B cell (primary cell): ENCODE data around the gene SLC35E3. TPM values are rescaled to one million over a fixed set of nuclear protein-coding genes. Genes with fewer than 3 reads are reported as not detected.

ENCODE experiments used
- ATAC-seq: fragments of 200-7000 bp; cut with Tn5 transposase; one replicate; pipeline ENCODE4 v1.10.0; 2021; ENCODE audit warnings: low read depth, mild to moderate bottlenecking, moderate number of reproducible peaks, moderate library complexity
- CTCF ChIA-PET: fragments of 350-600 bp; sonication (Branson Sonifier 250); formaldehyde crosslinking; loops from one replicate; lab custom pipeline; 2021; ENCODE audit warnings: antibody characterized with exemption, inconsistent platforms; lab: Charles Lee
- POLR2A ChIA-PET: fragments of 350-600 bp; sonication (Branson Sonifier 250); formaldehyde crosslinking; loops from one replicate; lab custom pipeline; 2021; ENCODE audit warnings: antibody characterized with exemption; lab: Charles Lee
- DNase-seq: peaks from one replicate; pipeline ENCODE4 v3.0.0; 2013
- H2AFZ ChIP-seq: 2 replicates; pipeline ENCODE4 v1.6.1; 2012; ENCODE audit warnings: mild to moderate bottlenecking, low read depth, low read length; ENCODE audit not compliant: insufficient read depth, poor library complexity, severe bottlenecking
- H3K27ac ChIP-seq, 2 donors: 1 replicate in 1 of 2; 2 replicates in 1 of 2; pipeline ENCODE4 v1.5.1; 2012 to 2013; ENCODE audit warnings: low read length in 2 of 2, mild to moderate bottlenecking in 2 of 2, moderate library complexity in 1 of 2
- H3K27me3 ChIP-seq, 4 experiments: fragments of 200-600 bp in 1 of 4; sonication (generic) in 1 of 4; replicated peaks in 1 of 4; 1 replicate in 2 of 4; 2 replicates in 2 of 4; pipeline versions ENCODE4 v1.6.1 to v1.7.0; 2013 to 2016; ENCODE audit warnings: low read length in 3 of 4, mild to moderate bottlenecking in 2 of 4, mixed read lengths in 1 of 4, moderate library complexity in 1 of 4; ENCODE audit not compliant: insufficient read depth in 4 of 4, control insufficient read depth in 3 of 4; ENCODE audit errors: control extremely low read depth in 1 of 4
- H3K36me3 ChIP-seq, 2 experiments: replicated peaks in 1 of 2; 1 replicate in 1 of 2; 2 replicates in 1 of 2; pipeline versions ENCODE4 v1.6.1 to v1.7.1; 2013; ENCODE audit warnings: low read length in 1 of 2; ENCODE audit not compliant: insufficient read depth in 2 of 2, control insufficient read depth in 1 of 2; ENCODE audit errors: control extremely low read depth in 1 of 2, extremely low read depth in 1 of 2
- H3K4me1 ChIP-seq, 2 donors: fragments of 200-600 bp in 1 of 2; sonication (generic) in 1 of 2; 1 replicate in 1 of 2; 2 replicates in 1 of 2; pipeline versions ENCODE4 v1.5.1 to v1.6.1; 2013 to 2017; ENCODE audit warnings: low read length in 2 of 2; ENCODE audit not compliant: control insufficient read depth in 2 of 2, insufficient read depth in 2 of 2
- H3K4me2 ChIP-seq: replicated peaks from 2 replicates; pipeline ENCODE3; 2012; ENCODE audit warnings: mild to moderate bottlenecking, low read depth, low read length; ENCODE audit not compliant: poor library complexity, severe bottlenecking
- H3K4me3 ChIP-seq, 5 experiments: fragments of 200-600 bp in 1 of 5; sonication (generic) in 1 of 5; 1 replicate in 3 of 5; 2 replicates in 2 of 5; pipeline versions ENCODE4 v1.5.1 to v1.7.0; 2011 to 2016; ENCODE audit warnings: low read length in 4 of 5, mild to moderate bottlenecking in 4 of 5, low read depth in 2 of 5, control low read depth in 1 of 5, moderate library complexity in 1 of 5; ENCODE audit not compliant: insufficient read depth in 1 of 5; ENCODE audit errors: control extremely low read depth in 1 of 5, extremely low read depth in 1 of 5
- H3K79me2 ChIP-seq: fragments of 200-600 bp; sonication (generic); one replicate; pipeline ENCODE4 v1.6.0; 2016; ENCODE audit warnings: low read length; ENCODE audit not compliant: control insufficient read depth, insufficient read depth
- H3K9ac ChIP-seq: fragments of 200-600 bp; sonication (generic); 2 replicates; pipeline ENCODE4 v1.6.1; 2017; ENCODE audit warnings: mild to moderate bottlenecking, low read length, moderate library complexity
- H3K9me3 ChIP-seq, 3 donors: one replicate each; pipeline versions ENCODE4 v1.6.1 to v1.7.1; 2013; ENCODE audit warnings: low read length in 2 of 3; ENCODE audit not compliant: control insufficient read depth in 2 of 3, insufficient read depth in 1 of 3; ENCODE audit errors: control extremely low read depth in 1 of 3
- H4K20me1 ChIP-seq: 2 replicates; pipeline ENCODE4 v1.6.0; 2012; ENCODE audit warnings: mild to moderate bottlenecking, low read length; ENCODE audit not compliant: insufficient read depth, control insufficient read depth, poor library complexity, severe bottlenecking
- H3K27ac Mint-ChIP-seq: one replicate; pipeline ENCODE4 v1.8.0; 2021; ENCODE audit warnings: mixed read lengths
- H3K27me3 Mint-ChIP-seq: one replicate; pipeline ENCODE4 v1.8.0; 2021; ENCODE audit warnings: mixed read lengths
- H3K4me1 Mint-ChIP-seq: one replicate; pipeline ENCODE4 v1.8.0; 2021; ENCODE audit warnings: mixed read lengths
- H3K4me3 Mint-ChIP-seq: one replicate; pipeline ENCODE4 v1.8.0; 2021; ENCODE audit warnings: mixed read lengths
- H3K9me3 Mint-ChIP-seq: one replicate; pipeline ENCODE4 v1.8.0; 2022; ENCODE audit warnings: mixed read lengths; ENCODE audit not compliant: insufficient read depth
- EZH2 ChIP-seq: IDR thresholded peaks from 2 replicates; pipeline ENCODE4 v1.6.1; 2012; ENCODE audit warnings: borderline replicate concordance, low read depth, mild to moderate bottlenecking, moderate library complexity, low read length; ENCODE audit not compliant: insufficient read depth, poor library complexity, severe bottlenecking
- WGBS: methylation state at CpG from one replicate; pipeline ENCODE4 v1.1.5; 2013; ENCODE audit warnings: missing lambda C conversion rate; ENCODE audit not compliant: insufficient coverage; 5-methylcytosine and 5-hydroxymethylcytosine counted together
- intact Hi-C: fragments of 100-400 bp; cut with micrococcal nuclease; formaldehyde crosslinking; loops from one replicate; pipeline ENCODE4 v1.10.0; 2022
- polyA plus RNA-seq: library from polyadenylated mRNA; depleted of rRNA; stranded (reverse); fragments of >200 nt; gene quantifications from 2 replicates; pipeline ENCODE4 v1.2.3, GENCODE V29; 2012
- total RNA-seq, 2 donors: library from RNA; stranded (reverse); fragments of 120-200 nt in 1 of 2; gene quantifications; 1 replicate in 1 of 2; 2 replicates in 1 of 2; pipeline versions ENCODE4 v1.2.3 to v1.2.4, GENCODE V29; 2013 to 2022
- TF ChIP-seq, protein P1 (sequence below): fragments of 200-600 bp; IDR thresholded peaks from one replicate; pipeline ENCODE4 v1.8.0; 2022; ENCODE audit warnings: antibody characterized with exemption, mild to moderate bottlenecking

The SLC35E3 gene
- total and polyA plus RNA-seq, 2 donors (not counting 1 experiment from before 2014, with no cell fraction given): 7.0 to 15.1 TPM

DNA sequence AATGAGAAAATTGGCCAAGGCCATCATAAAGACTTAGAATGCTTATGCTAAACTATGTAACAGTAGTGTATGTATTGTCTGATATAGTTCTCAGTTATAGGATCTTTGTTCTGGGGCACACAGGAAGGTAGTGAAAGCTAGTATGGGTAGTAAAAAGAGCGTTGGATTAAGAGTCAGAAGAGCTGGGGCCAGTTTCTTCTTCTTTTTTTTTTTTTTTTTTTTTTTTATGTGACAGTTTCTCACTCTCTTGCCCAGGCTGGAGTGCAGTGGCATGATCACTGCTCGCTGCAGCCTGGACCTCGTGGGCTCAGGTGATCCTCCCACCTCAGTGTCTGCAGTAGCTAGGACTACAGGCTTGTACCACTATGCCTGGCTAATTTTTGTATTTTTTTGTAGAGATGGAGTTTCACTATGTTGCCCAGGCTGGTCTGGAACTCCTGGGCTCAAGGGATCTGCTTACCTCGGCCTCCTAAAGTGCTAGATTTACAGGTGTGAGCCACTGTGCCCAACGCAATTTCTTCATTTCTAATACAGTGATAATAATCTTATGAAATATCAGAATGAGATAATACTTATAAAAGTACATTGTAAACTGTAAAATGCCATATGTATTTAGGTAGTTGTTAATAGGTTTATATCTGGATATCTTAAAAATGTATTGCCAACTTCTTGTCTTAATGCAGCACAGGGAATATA lies 69.4 kb downstream of the SLC35E3 start:
- Histone ChIP-seq H4K20me1 (peaks cover 21% of the 10 kb centered on the region), H3K36me3 (peaks cover 19 to 67% of the 10 kb centered on the region in 2 experiments), H3K27ac (peak overlapping the region in 1 of 2 donors; percentile 8), H3K27me3 (no peaks in the 10 kb centered on the region), H3K79me2 (peaks cover 25% of the 10 kb centered on the region), H3K4me1 (no peaks in the 10 kb centered on the region), H3K4me2 (no peak overlapping the region), H2AFZ (no peak overlapping the region), H3K9ac (no peak overlapping the region), H3K4me3 (no peak overlapping the region), H3K9me3 (no peaks in the 10 kb centered on the region)
- DNase-seq (no peak), ATAC-seq (no peak)
- Mint-ChIP-seq H3K27me3 (no peaks in the 10 kb centered on the region), H3K9me3 (no peaks in the 10 kb centered on the region), H3K27ac (peak overlapping the region; percentile 3), H3K4me1 (peaks cover 13% of the 10 kb centered on the region), H3K4me3 (no peak overlapping the region)
- TF ChIP-seq, protein P1, sequence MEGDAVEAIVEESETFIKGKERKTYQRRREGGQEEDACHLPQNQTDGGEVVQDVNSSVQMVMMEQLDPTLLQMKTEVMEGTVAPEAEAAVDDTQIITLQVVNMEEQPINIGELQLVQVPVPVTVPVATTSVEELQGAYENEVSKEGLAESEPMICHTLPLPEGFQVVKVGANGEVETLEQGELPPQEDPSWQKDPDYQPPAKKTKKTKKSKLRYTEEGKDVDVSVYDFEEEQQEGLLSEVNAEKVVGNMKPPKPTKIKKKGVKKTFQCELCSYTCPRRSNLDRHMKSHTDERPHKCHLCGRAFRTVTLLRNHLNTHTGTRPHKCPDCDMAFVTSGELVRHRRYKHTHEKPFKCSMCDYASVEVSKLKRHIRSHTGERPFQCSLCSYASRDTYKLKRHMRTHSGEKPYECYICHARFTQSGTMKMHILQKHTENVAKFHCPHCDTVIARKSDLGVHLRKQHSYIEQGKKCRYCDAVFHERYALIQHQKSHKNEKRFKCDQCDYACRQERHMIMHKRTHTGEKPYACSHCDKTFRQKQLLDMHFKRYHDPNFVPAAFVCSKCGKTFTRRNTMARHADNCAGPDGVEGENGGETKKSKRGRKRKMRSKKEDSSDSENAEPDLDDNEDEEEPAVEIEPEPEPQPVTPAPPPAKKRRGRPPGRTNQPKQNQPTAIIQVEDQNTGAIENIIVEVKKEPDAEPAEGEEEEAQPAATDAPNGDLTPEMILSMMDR: no peak
- TF ChIP-seq EZH2: no peak
- intact Hi-C loops: loop anchor here (10.0 kb wide), 1 partner anchor 549 kb away; no protein-coding TSS in a partner anchor
- ChIA-PET POLR2A (no interaction called here), CTCF (interaction anchor here (0.5 to 0.6 kb wide), 2 partner anchors 14 to 316 kb away, joined by 3 to 4 read pairs; no protein-coding TSS in a partner anchor)
- WGBS: no CpG with 5 or more reads among the region's 5 CpGs
